C4-2B (cell line): ENCODE data around the gene AKAP12.

Source experiments
- CTCF ChIP-seq: fragments of 450-650 bp; conservative IDR thresholded peaks from 2 replicates; pipeline ENCODE4 v1.5.1; 2017; ENCODE audit warnings: mild to moderate bottlenecking
- ZFX ChIP-seq: fragments of 450-650 bp; IDR thresholded peaks from 2 replicates; pipeline ENCODE4 v1.6.1; 2017

DNA sequence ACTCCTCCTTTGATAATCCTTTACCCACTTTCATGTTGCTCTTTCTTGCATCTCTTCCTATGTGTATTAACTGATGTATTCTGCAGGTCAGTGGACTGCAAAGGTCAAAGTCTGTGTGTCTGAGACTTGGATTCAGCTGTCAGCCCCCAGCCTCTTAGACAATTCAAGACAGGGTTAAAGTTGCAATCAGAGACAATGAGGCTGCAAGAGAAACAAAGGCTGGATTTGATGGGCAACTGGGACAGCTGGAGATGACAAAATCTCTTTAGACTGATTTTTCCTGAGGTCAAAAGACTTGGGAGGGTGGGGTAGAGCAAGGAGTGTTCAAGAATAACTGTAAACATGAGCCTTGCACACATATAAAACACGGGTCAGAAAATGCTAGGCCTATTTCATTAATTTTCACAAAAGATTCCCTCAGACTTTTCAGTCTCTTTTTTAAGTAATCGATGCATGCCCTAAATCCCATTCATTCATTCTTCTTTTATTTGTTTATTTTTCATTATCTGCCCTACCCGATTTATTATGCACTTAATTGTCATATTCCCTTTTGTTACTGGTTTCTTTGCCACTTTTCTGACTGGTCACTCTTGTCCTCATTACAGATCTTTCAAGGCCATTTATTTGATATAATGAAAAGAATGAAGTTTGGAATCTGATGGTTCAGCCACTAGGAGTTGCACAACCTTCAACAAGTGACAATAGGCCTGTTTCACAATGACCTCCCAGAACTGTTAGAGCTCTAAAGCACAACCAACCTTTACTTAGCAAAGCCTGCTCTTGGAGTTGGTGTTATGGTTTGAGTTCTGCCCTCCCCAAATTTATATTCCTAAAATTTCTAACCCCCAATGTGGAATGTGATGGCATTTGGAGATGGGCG lies 33.8 kb upstream of the AKAP12 start:
- TF ChIP-seq CTCF (no peak), ZFX (no peak)
